Breast epithelium (tissue), 3 donors: ENCODE data around the gene ETS1.

ENCODE experiments used
- CTCF ChIP-seq, 3 donors: fragments of 450-650 bp; IDR thresholded peaks; one replicate each; pipeline ENCODE4 v1.5.1; 2016 to 2017; ENCODE audit warnings: antibody characterized with exemption in 3 of 3, mild to moderate bottlenecking in 3 of 3, moderate library complexity in 3 of 3
- POLR2A ChIP-seq: fragments of 450-650 bp; IDR thresholded peaks from one replicate; pipeline ENCODE4 v1.6.1; 2016; ENCODE audit warnings: antibody characterized with exemption, mild to moderate bottlenecking, moderate library complexity
- POLR2AphosphoS5 ChIP-seq, 3 donors: sonication (generic); formaldehyde crosslinking; IDR thresholded peaks; one replicate each; pipeline ENCODE4 v1.6.1; 2017; ENCODE audit warnings: antibody characterized with exemption in 3 of 3

DNA sequence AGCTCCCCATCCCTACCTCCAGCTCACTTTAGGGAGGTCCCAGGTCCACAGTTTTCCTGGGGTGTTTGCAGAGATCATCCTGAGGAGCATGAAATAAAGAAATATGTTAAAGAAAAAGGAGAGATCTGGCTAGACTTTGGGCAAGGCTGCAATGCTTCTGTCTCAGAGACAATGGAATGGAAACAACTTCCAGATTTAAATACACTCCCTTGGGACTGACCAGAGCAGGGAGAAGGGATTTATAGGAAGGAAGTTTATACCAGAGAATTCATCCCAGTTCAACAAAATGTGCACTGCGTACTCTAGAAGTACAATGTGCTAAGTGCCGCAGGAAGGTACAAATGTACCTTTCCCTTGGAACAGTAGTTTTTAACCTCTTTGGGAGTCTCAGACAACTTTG lies 40.4 kb downstream of the ETS1 start:
- TF ChIP-seq CTCF (IDR thresholded peaks at IDR 0.05) (no peak), POLR2AphosphoS5 (IDR thresholded peaks at IDR 0.05) (no peak), POLR2A (no peak)
